ENCODE results near the gene CYP51A1.

DNA sequence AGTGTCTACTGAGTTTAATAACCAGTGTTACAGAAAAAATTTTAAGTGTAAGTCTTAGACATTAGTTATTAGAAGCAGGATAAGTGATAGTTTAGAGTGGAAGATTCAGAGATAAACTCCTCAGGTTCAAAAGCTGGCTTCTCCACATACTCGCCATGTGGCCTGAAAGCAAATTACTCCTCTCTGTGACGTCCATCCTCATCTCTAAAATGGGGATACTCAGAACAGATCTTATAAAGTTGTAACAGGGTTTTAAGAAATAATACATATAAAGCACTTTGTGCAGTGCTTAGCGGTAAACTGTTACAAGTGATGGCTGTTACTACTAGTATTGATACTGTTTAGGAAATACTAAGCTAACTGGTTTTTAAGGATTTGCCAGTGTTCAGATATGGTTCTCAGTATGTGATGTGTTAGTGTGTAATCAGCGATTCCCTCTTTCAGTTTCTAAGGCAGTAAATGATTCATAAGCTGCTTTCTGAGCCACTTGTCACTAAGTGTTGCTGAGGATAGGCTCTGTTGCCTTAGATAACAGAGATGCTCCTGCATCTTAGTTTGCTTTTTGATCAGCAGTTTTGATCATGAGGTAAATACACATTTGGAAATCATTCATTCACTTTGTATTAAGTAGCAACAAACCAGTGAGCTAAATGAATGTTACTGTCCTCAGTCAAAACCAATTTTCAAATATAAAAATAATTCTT is 58.7 kb downstream of the CYP51A1 start:
- no peak for TF ChIP-seq CTCF (conservative IDR thresholded peaks at IDR 0.05; ENCODE audit: low read depth, low read length)
- TF ChIP-seq EZH2phosphoT487 (IDR thresholded peaks at IDR 0.05; ENCODE audit: borderline replicate concordance, low read length), result no peak
- no peak for TF ChIP-seq EZH2 (IDR thresholded peaks at IDR 0.05; ENCODE audit: low read length, unreplicated experiment)

All from PC-3 (cell line).